DND-41 (cell line): Measurements from ENCODE around the gene CEP57L1.

Experiments used
- EZH2 ChIP-seq: IDR thresholded peaks from 3 replicates; pipeline ENCODE4 v1.6.1; 2012; ENCODE audit warnings: borderline replicate concordance, low read depth, mild to moderate bottlenecking, moderate library complexity, low read length, inconsistent platforms; ENCODE audit not compliant: severe bottlenecking
- TF ChIP-seq, protein P1 (sequence below): IDR thresholded peaks from 2 replicates; pipeline ENCODE4 v1.5.1; 2012; ENCODE audit warnings: borderline replicate concordance, low read length, moderate library complexity, mild to moderate bottlenecking; ENCODE audit not compliant: poor library complexity, severe bottlenecking; ENCODE audit errors: extremely low read depth

DNA sequence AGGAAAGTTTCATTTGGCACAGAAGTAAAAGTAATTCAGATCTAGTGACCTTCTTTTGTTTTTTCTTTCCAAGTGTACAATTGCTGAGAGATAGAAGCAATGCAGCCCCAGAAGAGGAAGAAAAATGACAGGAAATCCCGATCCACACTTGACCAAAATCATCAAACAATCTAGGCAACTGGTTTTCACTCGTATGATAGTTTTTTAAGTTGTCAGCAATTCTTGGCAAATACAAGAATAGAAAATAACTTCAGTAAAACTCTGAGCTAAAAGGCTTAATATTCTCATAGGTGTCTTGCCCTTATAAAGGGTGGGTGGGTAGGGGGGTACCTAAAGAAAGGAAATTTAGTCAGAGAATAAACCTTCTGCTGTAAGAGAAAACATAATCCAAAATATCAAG lies 36.7 kb upstream of the CEP57L1 start:
- TF ChIP-seq EZH2, result no peak
- TF ChIP-seq, protein P1, sequence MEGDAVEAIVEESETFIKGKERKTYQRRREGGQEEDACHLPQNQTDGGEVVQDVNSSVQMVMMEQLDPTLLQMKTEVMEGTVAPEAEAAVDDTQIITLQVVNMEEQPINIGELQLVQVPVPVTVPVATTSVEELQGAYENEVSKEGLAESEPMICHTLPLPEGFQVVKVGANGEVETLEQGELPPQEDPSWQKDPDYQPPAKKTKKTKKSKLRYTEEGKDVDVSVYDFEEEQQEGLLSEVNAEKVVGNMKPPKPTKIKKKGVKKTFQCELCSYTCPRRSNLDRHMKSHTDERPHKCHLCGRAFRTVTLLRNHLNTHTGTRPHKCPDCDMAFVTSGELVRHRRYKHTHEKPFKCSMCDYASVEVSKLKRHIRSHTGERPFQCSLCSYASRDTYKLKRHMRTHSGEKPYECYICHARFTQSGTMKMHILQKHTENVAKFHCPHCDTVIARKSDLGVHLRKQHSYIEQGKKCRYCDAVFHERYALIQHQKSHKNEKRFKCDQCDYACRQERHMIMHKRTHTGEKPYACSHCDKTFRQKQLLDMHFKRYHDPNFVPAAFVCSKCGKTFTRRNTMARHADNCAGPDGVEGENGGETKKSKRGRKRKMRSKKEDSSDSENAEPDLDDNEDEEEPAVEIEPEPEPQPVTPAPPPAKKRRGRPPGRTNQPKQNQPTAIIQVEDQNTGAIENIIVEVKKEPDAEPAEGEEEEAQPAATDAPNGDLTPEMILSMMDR, result no peak
